ENCODE data around the gene RILPL1.
"Not testable (repeated sequence)": the region's sequence is repeated elsewhere in the genome, so short reads cannot be mapped to it uniquely, and the experiment has no call there.

Gene RILPL1

GRCh38 chr12:123441523-123442164 is 91.9 kb downstream of the RILPL1 start:
- no peak for TF ChIP-seq JUND (IDR thresholded peaks at IDR 0.05; ENCODE audit: low read depth)
- in situ Hi-C loops (cut with HindIII; ENCODE audit: low pct_unique_long_range_greater_than_20kb, low sequenced_read_pairs): no loop called here
- DNase-seq (ENCODE audit: low read depth in 1 of 2, low spot score in 1 of 2): no peak

GRCh38 chr12:123436017-123436964 is 97.2 kb downstream of the RILPL1 start, which contains the start of gene RILPL2:
Gene RILPL2 (minus strand): TSS chr12:123436684. CDS start chr12:123436420, 264 bp downstream.
- DNase-seq (ENCODE audit: low read depth in 1 of 2, low spot score in 1 of 2): peak; percentile 90 to 92
- TF ChIP-seq JUND (IDR thresholded peaks at IDR 0.05; ENCODE audit: low read depth): no peak
- in situ Hi-C loops (cut with HindIII; ENCODE audit: low pct_unique_long_range_greater_than_20kb, low sequenced_read_pairs): no loop called here

- TF ChIP-seq JUND (IDR thresholded peaks at IDR 0.05; ENCODE audit: low read depth): no peak
- in situ Hi-C loops (cut with HindIII; ENCODE audit: low pct_unique_long_range_greater_than_20kb, low sequenced_read_pairs): no loop called here
- DNase-seq (ENCODE audit: low read depth in 1 of 2, low spot score in 1 of 2): no peak
These were observed 97.9 kb downstream of the RILPL1 start for GRCh38 chr12:123435636-123436016.

GRCh38 chr12:123433615-123434014 is 99.9 kb downstream of the RILPL1 start:
- TF ChIP-seq JUND (IDR thresholded peaks at IDR 0.05; ENCODE audit: low read depth): no peak
- in situ Hi-C loops (cut with HindIII; ENCODE audit: low pct_unique_long_range_greater_than_20kb, low sequenced_read_pairs): no loop called here
- DNase-seq (ENCODE audit: low read depth in 1 of 2, low spot score in 1 of 2): no peak

GRCh38 chr12:123431951-123432817 is 101.3 kb downstream of the RILPL1 start:
- in situ Hi-C loops (cut with HindIII; ENCODE audit: low pct_unique_long_range_greater_than_20kb, low sequenced_read_pairs); DNase-seq (ENCODE audit: low read depth in 1 of 2, low spot score in 1 of 2): not testable (repeated sequence)

DNA sequence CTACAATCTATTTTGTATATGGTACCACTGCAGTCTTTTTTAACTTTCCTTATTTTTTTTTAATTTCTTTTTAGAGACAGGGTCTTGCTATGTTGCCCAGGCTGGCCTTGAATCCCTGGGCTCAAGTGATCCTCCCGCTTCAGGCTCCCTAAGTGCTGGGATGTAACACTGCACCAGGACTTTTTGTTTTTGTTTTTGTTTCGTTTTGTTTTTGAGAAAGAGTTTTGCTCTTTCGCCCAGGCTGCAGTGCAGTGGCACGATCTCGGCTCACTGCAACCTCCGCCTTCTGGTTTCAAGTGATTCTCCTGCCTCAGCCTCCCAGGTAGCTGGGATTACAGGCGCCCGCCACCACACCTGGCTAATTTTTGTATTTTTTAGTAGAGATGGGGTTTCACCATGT is 104.4 kb downstream of the RILPL1 start:
- DNase-seq (ENCODE audit: low read depth in 1 of 2, low spot score in 1 of 2); in situ Hi-C loops (cut with HindIII; ENCODE audit: low pct_unique_long_range_greater_than_20kb, low sequenced_read_pairs): not testable (repeated sequence)

- TF ChIP-seq JUND (IDR thresholded peaks at IDR 0.05; ENCODE audit: low read depth): no peak
- in situ Hi-C loops (cut with HindIII; ENCODE audit: low pct_unique_long_range_greater_than_20kb, low sequenced_read_pairs): no loop called here
- DNase-seq (ENCODE audit: low read depth in 1 of 2, low spot score in 1 of 2): no peak
These were observed 104.9 kb downstream of the RILPL1 start for GRCh38 chr12:123428591-123428990.

DNA sequence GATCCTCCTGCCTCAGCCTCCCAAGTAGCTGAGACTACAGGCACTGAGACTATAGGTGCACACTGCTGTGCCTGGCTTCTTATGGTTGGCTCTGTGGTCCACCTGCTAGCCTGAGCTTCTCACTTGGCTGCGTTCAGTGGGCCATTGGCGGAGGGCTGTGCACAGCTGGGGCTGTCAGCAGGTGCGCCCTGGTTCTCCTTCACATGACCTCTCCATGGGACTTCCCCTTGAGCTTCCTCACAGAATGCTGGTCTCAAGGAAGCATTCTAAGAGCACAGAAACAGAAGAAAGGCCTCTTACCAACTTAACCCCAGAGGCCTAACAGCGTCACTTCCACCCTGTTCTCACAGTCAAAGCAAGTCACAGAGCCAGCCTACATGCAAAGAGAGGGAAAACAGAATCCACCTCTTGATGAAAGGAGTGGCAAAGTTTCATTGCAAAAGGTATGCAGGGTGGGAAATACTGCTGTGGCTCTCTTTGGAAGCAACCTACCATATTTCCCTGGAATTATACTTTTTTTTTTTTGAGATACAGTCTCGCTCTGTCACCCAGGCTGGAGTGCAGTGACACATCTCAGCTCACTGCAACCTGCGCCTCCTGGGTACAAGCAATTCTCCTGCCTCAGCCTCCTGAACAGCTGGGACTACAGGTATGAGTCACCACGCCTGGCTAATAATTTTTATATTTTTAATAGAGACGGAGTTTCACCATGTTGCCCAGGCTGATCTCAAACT is 106.3 kb downstream of the RILPL1 start:
- TF ChIP-seq JUND (IDR thresholded peaks at IDR 0.05; ENCODE audit: low read depth): no peak
- no peak for DNase-seq (ENCODE audit: low read depth in 1 of 2, low spot score in 1 of 2)
- in situ Hi-C loops (cut with HindIII; ENCODE audit: low pct_unique_long_range_greater_than_20kb, low sequenced_read_pairs): no loop called here

- DNase-seq (ENCODE audit: low read depth in 1 of 2, low spot score in 1 of 2): no peak
- in situ Hi-C loops (cut with HindIII; ENCODE audit: low pct_unique_long_range_greater_than_20kb, low sequenced_read_pairs): no loop called here
- TF ChIP-seq JUND (IDR thresholded peaks at IDR 0.05; ENCODE audit: low read depth): no peak
These were observed 112.2 kb downstream of the RILPL1 start for GRCh38 chr12:123421314-123421713.
